Endothelial cell of umbilical vein (primary cell): ENCODE results near the gene SCN1B. TPM values are rescaled to one million over a fixed set of nuclear protein-coding genes. Genes with fewer than 3 reads are reported as not detected.
A peak's percentile ranks its signal among the peaks of the same experiment; 100 is the strongest.

ENCODE experiments used
- BruUV-seq: library from RNA; stranded (reverse); fragments of 400-500 nt; replicated peaks from 2 replicates; lab custom pipeline; 2021; lab: Mats Ljungman, UMichigan
- CTCF ChIA-PET: fragments of 300-600, 350-600 bp; sonication (Branson Sonifier 250); formaldehyde crosslinking; loops from one replicate; lab custom pipeline; 2021; ENCODE audit warnings: antibody characterized with exemption, inconsistent platforms; lab: Charles Lee
- POLR2A ChIA-PET: fragments of 300-600, 350-600 bp; sonication (Branson Sonifier 250); formaldehyde crosslinking; loops from one replicate; lab custom pipeline; 2021; ENCODE audit warnings: antibody characterized with exemption, inconsistent platforms; lab: Charles Lee
- DNase-seq: peaks from one replicate; pipeline ENCODE4 v3.0.0-alpha.2; 2011; ENCODE audit warnings: low read depth, low spot score
- FAIRE-seq: peaks from 2 replicates; lab custom pipeline; 2011; peaks lifted over from hg19 to GRCh38; lab: Jason Lieb, UNC
- H2AFZ ChIP-seq: 2 replicates; pipeline ENCODE4 v1.6.0; 2012; ENCODE audit warnings: low read depth, low read length, control low read depth, inconsistent platforms
- H3K27ac ChIP-seq: 2 replicates; pipeline ENCODE4 v1.5.1; 2011; ENCODE audit warnings: low read depth, mild to moderate bottlenecking, control low read depth, low read length, moderate library complexity; ENCODE audit not compliant: insufficient read depth
- H3K27me3 ChIP-seq, 2 experiments: 2 replicates each; pipeline versions ENCODE4 v1.6.0 to v1.6.1; 2011; ENCODE audit warnings: low read length in 2 of 2, mixed read lengths in 1 of 2; ENCODE audit not compliant: control insufficient read depth in 2 of 2, insufficient read depth in 2 of 2
- H3K36me3 ChIP-seq, 2 experiments: 2 replicates in 1 of 2; 3 replicates in 1 of 2; pipeline ENCODE4 v1.5.1; 2011; ENCODE audit warnings: low read length in 2 of 2, mild to moderate bottlenecking in 1 of 2, moderate library complexity in 1 of 2; ENCODE audit not compliant: control insufficient read depth in 2 of 2, insufficient read depth in 2 of 2; ENCODE audit errors: extremely low read depth in 1 of 2
- H3K4me1 ChIP-seq: 3 replicates; pipeline ENCODE4 v1.5.1; 2011; ENCODE audit warnings: mild to moderate bottlenecking, low read length; ENCODE audit not compliant: control insufficient read depth, insufficient read depth; ENCODE audit errors: extremely low read depth
- H3K4me2 ChIP-seq: 2 replicates; pipeline ENCODE4 v1.6.1; 2011; ENCODE audit warnings: low read length, control low read depth, mixed read lengths; ENCODE audit not compliant: insufficient read depth
- H3K4me3 ChIP-seq, 3 experiments: fragments of 200-600 bp in 1 of 3; sonication (generic), shearing (Covaris generic) in 1 of 3; replicated peaks in 1 of 3; 2 replicates each; pipeline ENCODE4 v1.5.1; 2011 to 2016; ENCODE audit warnings: control low read depth in 3 of 3, low read length in 3 of 3, mild to moderate bottlenecking in 2 of 3, inconsistent platforms in 1 of 3, low read depth in 1 of 3, moderate library complexity in 1 of 3; ENCODE audit not compliant: insufficient read depth in 1 of 3
- H3K79me2 ChIP-seq: 2 replicates; pipeline ENCODE4 v1.6.0; 2012; ENCODE audit warnings: low read length, inconsistent platforms; ENCODE audit not compliant: control insufficient read depth, insufficient read depth
- H3K9ac ChIP-seq: replicated peaks from 2 replicates; pipeline ENCODE3; 2011; ENCODE audit warnings: low read length, control low read depth; ENCODE audit not compliant: insufficient read depth; ENCODE audit errors: extremely low read depth
- H3K9me1 ChIP-seq: replicated peaks from 3 replicates; pipeline ENCODE4 v1.6.0; 2011; ENCODE audit warnings: mild to moderate bottlenecking, low read length; ENCODE audit not compliant: control insufficient read depth, insufficient read depth; ENCODE audit errors: extremely low read depth
- H3K9me3 ChIP-seq: replicated peaks from 2 replicates; pipeline ENCODE4 v1.5.1; 2012; ENCODE audit warnings: low read length, inconsistent platforms; ENCODE audit not compliant: control insufficient read depth, insufficient read depth
- H4K20me1 ChIP-seq: replicated peaks from 2 replicates; pipeline ENCODE3; 2011; ENCODE audit warnings: mild to moderate bottlenecking, low read length; ENCODE audit not compliant: control insufficient read depth, insufficient read depth; ENCODE audit errors: extremely low read depth
- EZH2 ChIP-seq: IDR thresholded peaks from 2 replicates; pipeline ENCODE4 v1.6.1; 2012; ENCODE audit warnings: borderline replicate concordance, low read depth, mild to moderate bottlenecking, moderate library complexity, low read length, inconsistent platforms; ENCODE audit not compliant: severe bottlenecking
- FOS ChIP-seq: IDR thresholded peaks from 2 replicates; pipeline ENCODE4 v1.6.1; 2011; ENCODE audit warnings: mild to moderate bottlenecking, low read length, moderate library complexity, borderline replicate concordance; ENCODE audit not compliant: insufficient read depth
- GATA2 ChIP-seq: IDR thresholded peaks from 2 replicates; pipeline ENCODE4 v1.7.0; 2011; ENCODE audit warnings: low read depth, mild to moderate bottlenecking, moderate library complexity, mixed read lengths, low read length; ENCODE audit not compliant: insufficient read length, insufficient read depth
- JUN ChIP-seq: IDR thresholded peaks from 2 replicates; pipeline ENCODE4 v1.6.1; 2011; ENCODE audit warnings: borderline replicate concordance, low read depth; ENCODE audit not compliant: insufficient read length, insufficient read depth
- MYC ChIP-seq: IDR thresholded peaks from one replicate; pipeline ENCODE4 v1.6.1; 2011; ENCODE audit warnings: mild to moderate bottlenecking, low read depth, low read length
- POLR2A ChIP-seq: IDR thresholded peaks from 2 replicates; pipeline ENCODE4 v1.6.1; 2012; ENCODE audit warnings: low read depth, mild to moderate bottlenecking, control low read depth, low read length
- POLR2AphosphoS5 ChIP-seq: IDR thresholded peaks from 2 replicates; pipeline ENCODE4 v1.6.1; 2012; ENCODE audit warnings: low read depth, mild to moderate bottlenecking, control low read depth, low read length, moderate library complexity; ENCODE audit not compliant: insufficient read depth
- dilution Hi-C: fragments of 300-500 bp; cut with MboI; formaldehyde crosslinking; loops from one replicate; pipeline ENCODE4 v1.15.0; 2019; ENCODE audit warnings: low sequenced_read_pairs; ENCODE audit not compliant: extremely low pct_ligation_motif_present
- intact Hi-C: fragments of 100-400 bp; cut with micrococcal nuclease; formaldehyde crosslinking; loops from one replicate; pipeline ENCODE4 v1.10.0; 2022
- polyA plus RNA-seq, 4 experiments: library from polyadenylated mRNA; depleted of rRNA in 3 of 4; stranded (reverse) in 3 of 4; unstranded in 1 of 4; fragments of >200 nt; gene quantifications; 2 replicates each; pipeline versions ENCODE4 v1.2.1 to v1.2.3, GENCODE V29; 2011 to 2012; ENCODE audit warnings: missing spikeins in 1 of 4
- total RNA-seq: library from RNA; stranded (reverse); gene quantifications from 2 replicates; pipeline ENCODE4 v1.2.3, GENCODE V29; 2021
- TF ChIP-seq, protein P1 (sequence below): IDR thresholded peaks from 2 replicates; pipeline ENCODE4 v1.6.1; 2011; ENCODE audit not compliant: insufficient read depth, insufficient read length

Gene SCN1B
- total and polyA plus RNA-seq, 2 donors (not counting 3 experiments of a cell fraction or from before 2014, with no cell fraction given), result 11.2 to 14.2 TPM

DNA sequence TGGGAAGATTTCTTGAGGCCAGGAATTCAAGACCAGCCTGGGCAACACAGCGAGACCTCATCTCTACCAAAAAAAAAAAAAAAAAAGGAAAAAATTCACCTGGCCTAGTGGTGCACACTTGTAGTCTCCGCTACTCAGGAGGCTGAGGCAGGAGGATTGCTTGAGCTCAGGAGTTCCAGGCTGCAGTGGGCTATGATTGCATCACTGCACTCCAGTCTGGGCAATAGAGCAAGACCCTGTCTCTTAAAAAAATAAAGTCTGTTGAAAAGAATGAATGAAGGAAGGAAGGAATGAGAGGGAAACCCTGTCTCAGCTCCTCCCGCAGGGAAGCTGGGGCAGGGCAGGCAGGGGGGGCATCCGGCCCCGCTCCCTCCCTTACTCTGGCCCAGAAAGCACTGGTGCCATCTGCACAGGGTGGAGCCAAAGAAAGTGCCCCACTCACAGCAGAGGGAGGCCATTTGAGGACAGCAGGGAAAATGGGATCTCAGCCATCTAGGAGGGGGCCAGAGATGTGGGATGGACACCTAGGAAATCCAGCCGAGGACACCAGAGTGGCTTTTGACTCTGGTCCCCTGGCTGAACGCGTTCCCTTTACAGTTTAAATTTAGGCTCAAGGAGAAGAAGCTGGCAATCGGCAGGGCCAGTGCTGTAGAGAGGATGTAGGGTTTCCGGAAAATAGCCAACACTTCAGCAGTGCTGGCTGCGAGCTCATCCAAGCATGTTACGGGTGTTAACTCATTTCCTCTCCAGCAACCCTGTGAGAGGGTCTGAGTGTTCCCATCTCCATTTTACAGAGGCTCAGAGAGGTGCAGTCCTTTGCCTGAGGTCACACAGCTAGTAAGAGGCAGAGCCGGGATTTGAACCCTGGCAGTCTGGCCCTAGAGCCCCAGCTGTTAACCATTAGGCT lies 7.7 kb downstream of the SCN1B start:
- Histone ChIP-seq H3K4me3 (no peak overlapping the region), H4K20me1 (no peaks in the 10 kb centered on the region), H3K9me3 (no peaks in the 10 kb centered on the region), H2AFZ (peak overlapping the region; percentile 47), H3K36me3 (peaks cover 0 to 2% of the 10 kb centered on the region in 2 experiments), H3K4me2 (peak overlapping the region; percentile 3), H3K27ac (peak overlapping the region; percentile 31), H3K79me2 (no peaks in the 10 kb centered on the region), H3K9ac (no peak overlapping the region), H3K27me3 (no peaks in the 10 kb centered on the region), H3K9me1 (no peaks in the 10 kb centered on the region), H3K4me1 (peaks cover 25% of the 10 kb centered on the region)
- CTCF ChIA-PET, result interaction anchor here (0.6 to 1.4 kb wide), 9 partner anchors 8 to 105 kb away, joined by 3 to 8 read pairs (median 3); partner anchors contain the start of genes FXYD7 and SCN1B
- intact Hi-C loops (loop anchor here (10.0 kb wide), 1 partner anchor 227 kb away; the partner anchor contains the start of gene USF2), dilution Hi-C loops (no loop called here)
- POLR2A ChIA-PET, result interaction anchor here (0.9 kb wide), 1 partner anchor 13 kb away, joined by 6 read pairs; no protein-coding TSS in a partner anchor
- peak; percentile 97 for FAIRE-seq
- BruUV-seq, result no TSS peak
- DNase-seq, result peak; percentile 57
- TF ChIP-seq EZH2, result no peak
- TF ChIP-seq POLR2AphosphoS5, result no peak
- TF ChIP-seq FOS, result peak; percentile 26
- no peak for TF ChIP-seq GATA2
- no peak for TF ChIP-seq JUN
- TF ChIP-seq POLR2A, result no peak
- TF ChIP-seq, protein P1, sequence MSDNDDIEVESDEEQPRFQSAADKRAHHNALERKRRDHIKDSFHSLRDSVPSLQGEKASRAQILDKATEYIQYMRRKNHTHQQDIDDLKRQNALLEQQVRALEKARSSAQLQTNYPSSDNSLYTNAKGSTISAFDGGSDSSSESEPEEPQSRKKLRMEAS, result no peak
- TF ChIP-seq MYC, result no peak
